SU-DHL-6 (cell line): ENCODE results near the gene ZNF264.

ENCODE experiments used
- EZH2phosphoT487 ChIP-seq: fragments of 200-600 bp; sonication (generic), shearing (Covaris generic); conservative IDR thresholded peaks from 2 replicates; pipeline ENCODE4 v1.6.1; 2018; ENCODE audit warnings: mild to moderate bottlenecking, antibody characterized with exemption, low read length, moderate library complexity, mixed read lengths
- TF ChIP-seq, protein P1 (sequence below): fragments of 200-600 bp; sonication (generic); IDR thresholded peaks from one replicate; pipeline ENCODE4 v1.5.1; 2017; ENCODE audit warnings: antibody characterized with exemption, mild to moderate bottlenecking, low read length, moderate library complexity; ENCODE audit not compliant: insufficient read depth, poor library complexity, severe bottlenecking

DNA sequence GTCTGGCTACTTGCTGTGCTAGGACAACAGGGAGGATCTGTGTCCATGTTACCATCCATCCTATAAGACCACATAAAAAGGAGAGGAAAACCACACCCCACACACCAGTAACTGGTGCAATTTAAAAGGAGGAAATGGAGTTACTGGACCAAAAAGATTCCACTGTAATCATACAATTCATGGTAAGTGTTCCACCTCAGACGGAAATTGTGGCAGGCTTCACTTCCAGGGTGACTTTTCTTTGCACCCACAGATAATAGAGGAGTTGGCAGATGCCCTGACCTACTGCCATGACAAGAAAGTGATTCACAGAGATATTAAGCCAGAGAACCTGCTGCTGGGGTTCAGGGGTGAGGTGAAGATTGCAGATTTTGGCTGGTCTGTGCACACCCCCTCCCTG, 41.9 kb downstream of the ZNF264 start:
- TF ChIP-seq, protein P1, sequence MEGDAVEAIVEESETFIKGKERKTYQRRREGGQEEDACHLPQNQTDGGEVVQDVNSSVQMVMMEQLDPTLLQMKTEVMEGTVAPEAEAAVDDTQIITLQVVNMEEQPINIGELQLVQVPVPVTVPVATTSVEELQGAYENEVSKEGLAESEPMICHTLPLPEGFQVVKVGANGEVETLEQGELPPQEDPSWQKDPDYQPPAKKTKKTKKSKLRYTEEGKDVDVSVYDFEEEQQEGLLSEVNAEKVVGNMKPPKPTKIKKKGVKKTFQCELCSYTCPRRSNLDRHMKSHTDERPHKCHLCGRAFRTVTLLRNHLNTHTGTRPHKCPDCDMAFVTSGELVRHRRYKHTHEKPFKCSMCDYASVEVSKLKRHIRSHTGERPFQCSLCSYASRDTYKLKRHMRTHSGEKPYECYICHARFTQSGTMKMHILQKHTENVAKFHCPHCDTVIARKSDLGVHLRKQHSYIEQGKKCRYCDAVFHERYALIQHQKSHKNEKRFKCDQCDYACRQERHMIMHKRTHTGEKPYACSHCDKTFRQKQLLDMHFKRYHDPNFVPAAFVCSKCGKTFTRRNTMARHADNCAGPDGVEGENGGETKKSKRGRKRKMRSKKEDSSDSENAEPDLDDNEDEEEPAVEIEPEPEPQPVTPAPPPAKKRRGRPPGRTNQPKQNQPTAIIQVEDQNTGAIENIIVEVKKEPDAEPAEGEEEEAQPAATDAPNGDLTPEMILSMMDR, result no peak
- no peak for TF ChIP-seq EZH2phosphoT487
